HG03378 (cell line): Measurements from ENCODE around the gene AP1B1.

Experiments used
- ATAC-seq: cut with Tn5 transposase; IDR thresholded peaks from one replicate; pipeline ENCODE4 v1.9.1; 2021; ENCODE audit warnings: mild to moderate bottlenecking, moderate library complexity; ENCODE audit not compliant: unreplicated experiment

AP1B1 gene

DNA sequence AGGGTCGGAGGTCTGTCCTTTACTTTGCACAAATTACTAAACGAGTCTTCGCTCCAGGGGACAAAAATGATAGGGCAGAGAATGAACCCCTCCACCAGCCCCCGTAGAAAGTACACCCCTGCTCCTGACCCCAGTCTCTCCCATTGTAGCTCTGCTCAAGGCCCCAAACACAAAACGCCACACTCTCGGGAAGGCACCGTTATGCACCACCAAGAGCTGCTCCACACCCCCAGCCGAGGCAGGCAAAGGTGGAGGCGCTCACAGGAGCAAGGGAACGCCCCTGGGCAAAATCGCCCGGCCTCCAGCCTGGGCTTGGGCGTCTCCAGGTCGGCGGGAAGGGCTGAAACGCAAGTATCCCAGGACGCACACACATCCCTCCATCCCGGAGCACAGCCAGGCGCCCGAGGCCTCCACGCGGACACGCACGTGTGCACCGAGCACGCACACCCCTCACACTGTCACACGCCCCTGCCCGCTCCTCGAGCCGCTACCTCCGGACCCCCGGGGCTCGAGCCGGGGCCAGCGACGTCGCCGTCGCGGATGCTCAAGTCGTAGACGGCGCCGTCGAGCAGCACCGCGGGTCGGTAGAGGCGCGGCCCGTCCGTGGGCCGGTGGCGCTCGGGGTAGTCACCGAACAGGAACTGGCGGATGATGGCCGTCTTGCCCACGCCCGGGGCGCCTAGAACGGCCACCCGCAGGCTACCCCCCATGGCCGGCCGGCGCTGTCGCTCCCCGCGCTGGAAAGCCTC lies 73.7 kb downstream of the AP1B1 start:
- no peak for ATAC-seq

DNA sequence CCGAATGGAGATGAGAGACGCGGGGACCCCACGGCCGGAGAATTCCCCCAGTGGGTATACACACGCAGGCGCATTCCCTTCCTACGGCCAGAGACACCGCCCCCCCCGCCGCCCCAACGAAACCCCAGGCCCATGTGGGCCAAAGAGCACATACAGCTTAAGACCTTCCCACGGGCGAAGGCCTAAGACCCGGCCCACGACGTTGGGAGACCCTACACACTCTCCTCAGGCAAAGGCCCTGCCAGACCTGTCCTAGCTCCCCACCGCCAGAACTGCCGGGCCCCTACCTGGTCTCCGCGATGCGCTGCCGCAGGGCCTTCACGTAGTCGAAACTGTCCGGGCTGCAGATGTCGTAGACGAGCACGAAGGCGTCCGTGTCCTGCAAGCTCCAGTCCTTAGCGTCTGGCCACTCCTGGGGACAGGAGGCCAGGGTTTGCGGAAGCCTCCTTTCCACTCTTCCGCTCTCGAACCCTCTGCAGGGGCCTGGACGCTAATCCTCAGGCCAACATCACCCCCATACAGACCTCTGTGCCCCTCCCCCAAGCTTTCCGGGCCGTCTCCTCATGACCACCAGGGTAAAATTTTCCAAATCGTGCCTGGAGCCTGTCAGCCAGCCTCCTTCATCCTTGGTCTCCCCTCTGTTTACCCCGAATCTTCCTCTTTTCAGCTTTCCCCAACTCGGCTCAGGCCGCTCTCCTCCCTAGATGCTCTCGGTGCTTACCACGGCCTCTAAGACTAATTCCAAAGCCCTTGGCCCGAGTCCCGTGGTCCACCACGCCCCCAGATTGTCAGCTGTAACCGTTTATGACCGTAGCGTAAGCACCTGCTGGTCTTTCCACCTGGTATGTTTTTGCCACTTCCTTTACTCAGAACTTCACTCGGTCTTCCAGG lies 74.5 kb downstream of the AP1B1 start:
- ATAC-seq: no peak

DNA sequence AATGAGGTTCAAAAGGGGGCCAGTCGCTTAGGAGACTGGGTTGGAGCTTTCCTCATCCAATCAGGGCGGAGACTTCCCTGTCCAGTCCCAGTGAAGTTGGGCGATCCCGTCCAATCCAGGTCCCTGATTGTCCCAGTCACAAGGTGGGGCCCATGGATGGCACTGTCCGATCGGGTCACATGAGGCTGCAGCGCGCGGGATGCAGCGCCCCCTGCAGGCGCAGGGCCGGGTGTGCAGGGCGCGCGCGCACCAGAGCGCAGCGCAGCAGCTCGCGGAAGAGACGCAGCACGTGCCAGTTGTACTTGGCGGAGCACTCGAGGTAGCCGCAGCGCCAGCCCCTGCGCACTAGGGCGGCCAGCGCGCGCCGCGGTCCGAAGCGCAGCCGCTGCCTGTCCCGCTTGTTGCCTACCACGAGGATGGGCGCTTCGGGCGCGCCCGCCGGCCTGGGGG lies 75.2 kb downstream of the AP1B1 start:
- ATAC-seq: no peak

DNA sequence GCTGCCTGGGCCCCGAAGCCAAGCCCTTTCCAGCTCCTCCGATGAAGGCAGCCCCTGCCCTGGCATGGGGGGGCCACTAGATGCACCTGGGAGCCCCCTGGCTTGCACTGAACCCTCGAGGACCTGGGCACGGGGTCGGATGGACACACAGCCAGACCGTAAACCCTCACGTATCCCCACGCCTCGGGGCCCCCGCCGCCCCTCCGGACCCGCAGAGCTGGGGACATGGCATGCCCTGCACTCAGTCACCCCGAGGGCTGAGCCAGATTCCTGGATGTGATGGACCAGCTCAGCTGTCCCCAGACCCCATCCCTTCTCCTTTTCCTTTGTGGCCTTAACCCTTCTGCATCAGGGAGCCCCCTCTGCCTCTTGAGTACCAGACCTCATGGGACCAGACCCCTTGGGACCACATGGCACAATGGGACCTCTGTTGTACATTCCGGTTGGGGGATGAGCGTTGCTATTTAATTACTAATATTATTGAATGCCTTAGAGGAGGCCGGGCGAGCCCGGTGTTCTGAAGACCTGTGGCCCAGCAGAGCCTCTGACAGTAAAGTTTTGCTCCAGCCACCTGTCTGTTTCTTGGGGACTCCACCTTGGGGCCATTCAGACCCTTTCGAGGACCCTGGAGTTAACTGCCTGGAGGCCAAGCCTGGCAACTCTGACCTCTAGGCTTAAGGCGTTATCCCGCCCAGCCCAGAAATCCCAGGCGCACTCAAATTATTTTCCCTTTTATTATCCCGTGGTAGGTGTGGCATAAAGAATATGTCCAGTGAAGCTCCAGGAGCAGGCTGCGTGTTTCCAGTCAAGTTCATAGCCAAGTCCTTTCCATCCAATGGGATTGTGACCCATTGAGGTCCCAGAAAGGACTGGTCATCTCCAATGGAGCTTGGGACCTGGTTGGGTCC lies 75.9 kb downstream of the AP1B1 start:
- ATAC-seq: no peak

DNA sequence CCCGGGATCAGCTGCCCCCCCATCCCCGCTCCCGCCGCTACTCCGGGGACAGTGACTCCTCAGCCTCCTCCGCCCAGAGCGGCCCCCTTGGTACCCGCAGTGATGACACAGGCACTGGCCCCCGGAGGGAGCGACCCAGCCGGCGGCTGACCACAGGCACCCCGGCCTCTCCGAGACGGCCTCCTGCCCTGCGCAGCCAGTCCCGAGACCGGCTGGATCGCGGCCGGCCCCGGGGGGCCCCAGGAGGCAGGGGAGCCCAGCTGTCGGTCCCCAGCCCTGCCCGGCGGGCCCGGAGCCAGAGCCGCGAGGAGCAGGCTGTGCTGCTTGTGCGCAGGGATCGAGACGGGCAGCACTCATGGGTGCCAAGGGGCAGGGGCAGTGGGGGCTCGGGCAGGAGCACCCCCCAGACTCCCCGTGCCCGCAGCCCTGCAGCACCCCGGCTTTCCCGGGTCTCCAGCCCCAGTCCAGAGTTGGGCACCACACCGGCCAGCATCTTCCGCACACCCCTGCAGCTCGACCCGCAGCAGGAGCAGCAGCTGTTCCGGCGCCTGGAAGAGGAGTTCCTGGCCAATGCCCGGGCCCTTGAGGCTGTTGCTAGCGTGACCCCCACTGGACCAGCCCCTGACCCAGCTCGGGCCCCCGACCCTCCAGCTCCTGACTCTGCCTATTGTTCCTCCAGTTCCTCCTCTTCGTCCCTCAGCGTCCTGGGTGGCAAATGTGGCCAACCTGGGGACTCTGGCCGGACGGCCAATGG lies 76.7 kb downstream of the AP1B1 start:
- ATAC-seq: no peak

DNA sequence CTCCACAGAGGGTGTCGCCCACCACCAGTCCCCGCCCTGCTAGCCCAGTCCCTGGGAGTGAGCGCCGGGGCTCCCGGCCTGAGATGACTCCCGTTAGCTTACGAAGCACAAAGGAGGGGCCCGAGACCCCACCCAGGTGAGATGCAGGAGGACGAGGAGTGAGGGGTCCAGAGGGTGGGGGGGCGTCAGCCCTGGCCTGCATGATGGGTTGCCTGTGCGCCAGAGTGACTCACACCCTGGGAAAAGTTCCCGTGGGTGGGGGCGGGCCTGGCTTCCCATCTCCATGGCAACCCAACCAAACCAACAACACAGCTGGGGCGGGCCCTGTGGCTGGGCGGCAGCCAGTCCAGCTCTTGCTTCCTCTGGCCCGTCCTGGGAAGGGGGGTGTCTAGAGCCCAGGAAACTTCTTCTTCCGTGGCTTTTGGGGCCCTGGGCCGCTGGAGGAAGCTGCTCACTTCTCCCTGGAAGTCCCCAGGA lies 77.5 kb downstream of the AP1B1 start:
- no peak for ATAC-seq

DNA sequence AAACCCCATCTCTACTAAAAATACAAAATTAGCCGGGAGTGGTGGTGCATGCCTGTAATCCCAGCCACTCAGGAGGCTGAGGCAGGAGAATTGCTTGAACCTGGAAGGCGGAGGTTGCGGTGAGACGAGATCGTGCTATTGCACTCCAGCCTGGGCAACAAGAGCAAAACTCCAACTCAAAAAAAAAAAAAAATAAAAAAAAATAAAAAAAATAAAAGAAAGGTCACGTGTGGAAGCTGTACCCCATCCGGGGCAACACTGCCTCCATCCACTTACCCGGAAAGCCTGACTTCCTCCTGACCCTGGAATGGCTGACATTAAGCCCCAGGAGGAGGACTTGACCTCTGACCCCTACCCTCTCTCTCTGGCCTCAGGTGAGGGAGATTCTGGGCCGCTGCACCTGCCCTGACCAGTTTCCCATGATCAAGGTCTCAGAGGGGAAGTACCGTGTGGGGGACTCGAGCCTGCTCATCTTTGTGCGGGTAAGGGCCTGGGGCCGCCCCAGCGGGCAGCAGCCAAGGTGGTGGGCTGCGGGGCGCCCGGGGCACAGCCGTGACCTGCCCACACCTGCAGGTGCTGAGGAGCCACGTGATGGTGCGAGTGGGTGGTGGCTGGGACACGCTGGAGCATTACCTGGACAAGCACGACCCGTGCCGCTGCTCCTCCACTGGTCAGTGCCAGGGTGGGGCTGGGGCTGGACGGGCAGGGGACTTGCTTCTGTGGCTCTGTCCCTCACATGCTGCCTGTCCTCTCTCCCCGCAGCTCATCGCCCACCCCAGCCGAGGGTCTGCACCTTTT lies 78.1 kb downstream of the AP1B1 start:
- no peak for ATAC-seq

DNA sequence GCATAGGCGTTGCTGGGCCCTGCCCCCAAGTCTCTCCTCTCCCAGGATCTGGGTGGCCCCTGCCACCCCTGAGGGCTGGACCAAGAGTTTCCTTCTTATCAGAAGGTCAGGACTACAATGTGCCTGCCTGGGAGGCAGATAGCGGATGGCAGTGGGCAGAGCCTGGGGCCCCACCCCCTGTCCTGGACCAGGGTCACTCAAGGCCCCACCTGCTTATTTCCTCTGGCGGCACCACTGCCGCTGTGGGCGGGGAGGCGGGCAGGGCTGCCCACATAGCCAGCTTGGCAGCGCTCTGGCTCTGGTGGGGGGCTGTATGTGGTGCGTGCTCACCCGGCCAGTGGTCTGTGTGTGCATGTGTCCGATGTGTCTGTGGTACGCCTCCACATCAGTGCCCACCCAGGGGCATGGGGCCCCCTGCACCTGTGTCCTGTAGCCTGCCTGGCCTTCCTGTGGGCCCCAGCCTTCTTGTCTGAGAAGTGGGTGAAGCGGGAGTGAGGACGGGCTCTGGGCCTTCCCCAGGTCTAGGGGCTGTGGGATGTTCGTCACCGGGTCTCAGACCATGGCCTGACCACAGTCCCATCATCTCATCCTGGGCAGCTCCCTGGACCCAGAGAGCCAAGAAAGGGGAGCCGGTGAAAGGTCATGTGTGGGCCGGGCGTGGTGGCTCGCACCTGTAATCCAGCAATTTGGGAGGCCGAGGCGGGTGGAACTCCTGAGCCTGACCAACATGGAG lies 78.9 kb downstream of the AP1B1 start:
- no peak for ATAC-seq

DNA sequence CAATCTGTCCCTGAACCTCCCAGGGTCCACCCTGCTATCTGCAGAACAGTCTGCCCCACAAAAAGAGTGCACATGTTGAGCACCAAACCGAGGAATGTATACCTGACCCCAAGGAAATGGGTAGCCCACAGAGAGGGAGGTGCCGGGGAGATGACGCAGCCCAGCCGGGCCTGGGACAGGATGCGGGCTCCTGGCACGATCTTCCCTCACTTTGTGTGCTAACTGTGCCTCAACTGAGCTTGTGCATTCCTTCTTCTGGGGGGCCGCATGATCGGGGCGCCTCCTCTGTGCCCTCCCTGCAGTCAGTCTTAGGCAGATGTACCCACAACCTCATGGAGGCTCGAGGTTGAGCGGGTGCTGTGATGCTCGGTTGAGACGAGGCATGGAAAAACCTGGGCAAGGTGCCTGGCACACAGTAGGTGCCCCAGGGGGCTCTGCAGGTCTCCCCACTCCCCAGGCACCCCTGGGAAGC lies 79.5 kb downstream of the AP1B1 start:
- ATAC-seq: no peak

DNA sequence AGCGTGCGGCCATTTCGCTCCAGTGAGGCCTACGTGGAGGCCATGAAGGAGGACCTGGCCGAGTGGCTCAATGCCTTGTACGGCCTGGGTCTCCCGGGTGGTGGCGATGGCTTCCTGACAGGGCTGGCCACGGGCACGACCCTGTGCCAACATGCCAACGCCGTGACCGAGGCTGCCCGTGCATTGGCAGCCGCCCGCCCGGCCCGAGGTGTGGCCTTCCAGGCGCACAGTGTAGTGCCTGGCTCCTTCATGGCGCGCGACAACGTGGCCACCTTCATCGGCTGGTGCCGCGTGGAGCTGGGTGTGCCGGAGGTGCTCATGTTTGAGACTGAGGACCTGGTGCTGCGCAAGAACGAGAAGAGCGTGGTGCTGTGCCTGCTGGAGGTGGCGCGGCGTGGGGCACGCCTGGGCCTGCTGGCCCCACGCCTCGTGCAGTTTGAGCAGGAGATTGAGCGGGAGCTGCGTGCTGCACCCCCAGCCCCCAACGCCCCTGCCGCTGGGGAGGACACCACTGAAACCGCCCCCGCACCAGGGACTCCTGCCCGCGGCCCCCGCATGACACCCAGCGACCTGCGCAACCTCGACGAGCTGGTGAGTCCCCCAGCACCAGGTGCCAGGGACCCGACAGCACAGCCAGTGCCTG lies 80.1 kb downstream of the AP1B1 start:
- ATAC-seq: no peak

DNA sequence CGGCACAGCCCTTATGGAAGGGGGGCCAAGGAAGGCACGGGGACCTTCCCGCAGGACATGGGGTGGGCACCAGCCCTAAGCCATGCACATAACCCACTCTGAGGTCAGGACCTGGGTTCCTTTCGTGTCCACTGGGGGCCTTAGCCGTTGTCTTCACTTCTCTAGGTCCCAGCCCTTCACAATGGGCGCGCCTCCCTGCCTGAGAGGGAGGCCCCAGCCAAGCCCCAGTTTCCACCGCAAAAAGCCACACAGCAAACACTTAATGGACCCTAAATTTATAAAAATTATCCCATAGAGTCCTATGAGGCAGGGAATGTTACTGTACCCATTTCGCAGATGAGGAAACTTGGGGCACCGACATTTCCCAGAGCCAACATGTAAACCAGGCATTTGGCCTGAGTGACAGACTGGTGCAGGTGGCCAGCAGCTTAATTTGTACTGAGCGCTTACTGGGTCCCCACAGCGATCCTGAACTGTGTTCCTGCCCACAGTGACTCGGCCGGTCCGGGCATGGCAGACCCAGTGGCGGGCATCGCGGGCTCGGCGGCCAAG lies 80.7 kb downstream of the AP1B1 start:
- ATAC-seq: no peak

DNA sequence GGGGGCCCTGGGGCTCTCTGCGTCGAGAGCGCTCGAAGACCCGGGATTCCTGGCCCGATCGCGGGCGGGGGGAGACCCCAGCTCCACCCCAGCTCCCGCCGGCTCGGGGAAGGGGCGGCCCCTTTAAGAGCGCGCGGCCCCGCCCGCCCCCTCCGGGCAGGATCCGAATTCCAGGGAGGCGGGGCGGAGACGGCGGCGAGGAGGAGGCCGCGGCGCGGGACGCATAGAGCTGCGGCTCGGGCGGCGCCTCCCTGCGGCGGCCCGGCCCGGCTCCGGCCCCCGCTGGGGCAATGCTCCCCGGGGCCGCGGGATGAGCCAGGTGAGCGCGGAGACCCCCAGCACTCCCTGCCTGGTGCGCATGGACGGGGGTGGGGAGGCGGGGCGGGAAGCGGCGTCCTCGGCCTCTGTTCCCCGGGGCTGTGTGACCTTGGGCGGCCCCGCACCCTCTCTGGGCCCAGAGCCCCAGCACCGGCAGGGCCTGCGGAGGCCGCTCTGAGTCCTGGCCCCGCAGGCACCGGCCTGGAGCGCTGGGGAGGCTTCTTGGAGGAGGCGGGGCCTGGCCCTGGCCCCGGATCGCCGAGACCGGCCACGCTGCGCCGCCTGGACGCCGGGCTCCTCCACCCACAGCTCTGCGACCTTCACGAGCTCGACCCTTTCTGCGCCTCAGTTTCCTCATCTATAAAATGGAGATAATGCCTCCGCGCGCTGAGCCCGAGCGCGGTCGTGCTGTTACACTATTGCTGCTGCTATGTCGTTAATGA lies 81.4 kb downstream of the AP1B1 start:
- ATAC-seq: no peak

DNA sequence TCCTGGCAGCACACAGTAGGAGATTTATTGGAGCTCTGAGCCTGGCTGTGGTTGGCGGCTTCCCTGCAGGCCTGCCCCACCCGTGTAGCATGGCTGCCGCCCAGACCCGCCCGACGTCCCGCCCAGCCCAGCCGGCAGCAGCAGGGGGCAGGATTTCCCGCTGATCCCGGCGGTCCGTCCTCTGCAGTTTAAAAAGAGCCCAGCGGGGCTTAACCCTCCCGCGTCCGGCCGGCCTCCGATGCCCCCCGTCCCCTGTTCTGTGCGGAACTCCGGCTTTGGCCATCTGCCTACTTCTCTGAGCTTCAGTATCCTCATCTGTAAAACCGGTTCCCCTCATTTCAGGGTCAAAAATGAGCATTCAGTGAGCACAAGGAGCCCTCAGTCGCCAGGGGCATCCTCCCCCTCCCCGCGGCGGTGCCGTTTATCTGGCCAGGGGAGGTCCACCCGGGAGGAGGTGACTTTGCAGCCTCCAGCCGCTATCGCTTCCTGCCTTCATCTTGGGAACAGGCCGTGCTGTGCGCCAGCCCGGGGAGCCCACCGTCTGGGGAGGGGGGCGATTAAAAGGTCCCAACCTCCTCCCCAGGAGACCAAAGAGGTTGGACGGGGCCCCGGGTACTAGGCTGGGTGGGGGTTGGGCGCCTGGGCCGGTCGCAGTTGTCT lies 82.1 kb downstream of the AP1B1 start, which contains the start of gene GAS2L1:
GAS2L1 (plus strand) TSS at position 476 of the 660 bp plus-strand sequence. CDS start 1,456 bp downstream, outside the sequence.
- ATAC-seq: no peak

DNA sequence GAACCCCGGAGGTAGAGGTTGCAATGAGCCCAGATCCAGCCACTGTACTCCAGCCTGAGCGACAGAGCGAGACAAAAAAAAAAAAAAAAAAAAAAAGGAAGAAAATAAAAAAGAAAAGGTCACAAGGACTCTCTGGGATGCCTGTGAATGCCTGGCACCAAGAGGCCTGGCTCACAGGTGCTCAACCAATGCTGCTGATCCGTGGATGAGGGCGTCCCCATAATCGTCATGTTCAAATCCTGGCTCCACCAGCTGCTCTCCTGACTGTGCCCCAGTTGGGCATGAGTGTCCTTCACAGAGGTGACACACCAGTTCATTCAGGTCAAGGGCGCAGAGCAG lies 82.6 kb downstream of the AP1B1 start:
- ATAC-seq: no peak

DNA sequence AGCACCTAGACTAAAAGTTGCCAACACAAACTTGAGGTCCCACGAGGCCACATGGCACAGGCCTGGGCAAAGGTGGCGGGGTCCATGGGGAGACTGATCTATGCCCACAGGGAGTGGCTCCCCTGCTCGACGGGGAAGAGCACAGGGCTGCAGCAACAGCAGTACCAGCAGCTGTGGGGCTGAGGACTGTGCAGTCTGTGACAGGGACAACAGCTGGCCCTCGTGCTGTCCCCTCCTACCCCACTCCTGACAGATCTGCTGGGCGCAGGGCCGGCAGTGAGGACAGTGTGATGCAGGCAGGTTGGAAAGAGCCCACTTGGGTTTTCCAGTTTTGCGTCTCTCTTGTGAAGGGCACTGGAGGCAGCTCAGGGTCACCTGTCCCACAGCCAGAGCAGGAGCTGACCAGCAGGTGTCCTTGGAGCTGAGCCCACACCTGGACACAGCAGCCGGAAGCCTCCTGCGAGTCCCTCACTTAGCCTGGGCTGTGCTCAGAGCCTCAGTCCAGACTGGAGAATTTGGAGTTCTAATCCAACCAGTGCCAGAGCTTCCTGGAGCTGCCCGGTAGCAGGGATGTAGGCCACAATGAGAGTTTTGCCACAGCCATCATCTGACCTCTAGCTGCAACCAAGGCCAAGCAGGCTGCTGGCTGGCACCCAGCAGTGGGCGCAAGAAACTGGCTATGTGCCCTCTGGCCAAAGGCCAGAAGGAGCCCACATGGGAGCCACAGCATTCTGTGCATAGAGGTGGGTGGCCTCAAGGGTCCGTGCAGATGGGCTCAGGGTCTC lies 85.5 kb downstream of the AP1B1 start:
- no peak for ATAC-seq

DNA sequence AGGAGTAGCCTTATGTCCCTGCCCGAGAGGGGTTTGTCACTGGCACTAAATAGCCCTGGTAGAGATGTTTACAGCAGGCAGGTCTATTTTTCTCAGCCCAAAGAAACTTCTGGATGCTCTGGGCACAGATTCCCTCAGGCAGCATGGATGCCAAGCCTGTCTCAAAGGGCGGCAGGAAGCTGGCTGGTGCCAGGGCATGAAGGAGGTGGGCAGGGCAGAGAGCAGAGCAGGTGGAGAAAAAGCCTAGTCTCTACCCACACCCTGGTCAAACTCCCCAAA lies 86.0 kb downstream of the AP1B1 start:
- no peak for ATAC-seq
